ENCODE measurements around the gene EFNA3.

- TF ChIP-seq, protein P1, sequence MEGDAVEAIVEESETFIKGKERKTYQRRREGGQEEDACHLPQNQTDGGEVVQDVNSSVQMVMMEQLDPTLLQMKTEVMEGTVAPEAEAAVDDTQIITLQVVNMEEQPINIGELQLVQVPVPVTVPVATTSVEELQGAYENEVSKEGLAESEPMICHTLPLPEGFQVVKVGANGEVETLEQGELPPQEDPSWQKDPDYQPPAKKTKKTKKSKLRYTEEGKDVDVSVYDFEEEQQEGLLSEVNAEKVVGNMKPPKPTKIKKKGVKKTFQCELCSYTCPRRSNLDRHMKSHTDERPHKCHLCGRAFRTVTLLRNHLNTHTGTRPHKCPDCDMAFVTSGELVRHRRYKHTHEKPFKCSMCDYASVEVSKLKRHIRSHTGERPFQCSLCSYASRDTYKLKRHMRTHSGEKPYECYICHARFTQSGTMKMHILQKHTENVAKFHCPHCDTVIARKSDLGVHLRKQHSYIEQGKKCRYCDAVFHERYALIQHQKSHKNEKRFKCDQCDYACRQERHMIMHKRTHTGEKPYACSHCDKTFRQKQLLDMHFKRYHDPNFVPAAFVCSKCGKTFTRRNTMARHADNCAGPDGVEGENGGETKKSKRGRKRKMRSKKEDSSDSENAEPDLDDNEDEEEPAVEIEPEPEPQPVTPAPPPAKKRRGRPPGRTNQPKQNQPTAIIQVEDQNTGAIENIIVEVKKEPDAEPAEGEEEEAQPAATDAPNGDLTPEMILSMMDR (IDR thresholded peaks at IDR 0.05 in 4 of 5, conservative IDR thresholded peaks at IDR 0.05 in 1 of 5) = no peak
- no peak for TF ChIP-seq POLR2A (IDR thresholded peaks at IDR 0.05)
These were observed 28.2 kb downstream of the EFNA3 start for GRCh38 chr1:155106862-155107261.

All from gastrocnemius medialis (tissue), 4 donors.